ENCODE data around the gene AJM1.

DNA sequence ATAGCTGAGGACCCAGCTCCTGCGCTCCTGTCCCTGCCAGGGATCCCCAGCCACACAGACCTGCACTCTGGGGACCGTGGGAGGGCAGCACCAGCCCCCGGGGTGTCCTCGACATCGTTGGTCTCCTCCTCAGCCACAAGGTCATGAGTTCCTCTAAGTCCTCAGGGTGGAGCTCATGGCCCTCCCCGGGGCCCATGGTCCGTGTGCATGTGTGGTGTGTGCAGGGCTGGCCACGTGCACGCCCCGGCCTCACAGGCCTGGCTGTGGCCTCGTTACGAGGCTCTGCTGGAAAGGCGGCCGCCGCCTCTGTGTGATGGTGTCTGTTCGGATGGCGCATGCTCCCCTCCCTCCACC is 16.1 kb upstream of the AJM1 start:
- TF ChIP-seq, protein P1, sequence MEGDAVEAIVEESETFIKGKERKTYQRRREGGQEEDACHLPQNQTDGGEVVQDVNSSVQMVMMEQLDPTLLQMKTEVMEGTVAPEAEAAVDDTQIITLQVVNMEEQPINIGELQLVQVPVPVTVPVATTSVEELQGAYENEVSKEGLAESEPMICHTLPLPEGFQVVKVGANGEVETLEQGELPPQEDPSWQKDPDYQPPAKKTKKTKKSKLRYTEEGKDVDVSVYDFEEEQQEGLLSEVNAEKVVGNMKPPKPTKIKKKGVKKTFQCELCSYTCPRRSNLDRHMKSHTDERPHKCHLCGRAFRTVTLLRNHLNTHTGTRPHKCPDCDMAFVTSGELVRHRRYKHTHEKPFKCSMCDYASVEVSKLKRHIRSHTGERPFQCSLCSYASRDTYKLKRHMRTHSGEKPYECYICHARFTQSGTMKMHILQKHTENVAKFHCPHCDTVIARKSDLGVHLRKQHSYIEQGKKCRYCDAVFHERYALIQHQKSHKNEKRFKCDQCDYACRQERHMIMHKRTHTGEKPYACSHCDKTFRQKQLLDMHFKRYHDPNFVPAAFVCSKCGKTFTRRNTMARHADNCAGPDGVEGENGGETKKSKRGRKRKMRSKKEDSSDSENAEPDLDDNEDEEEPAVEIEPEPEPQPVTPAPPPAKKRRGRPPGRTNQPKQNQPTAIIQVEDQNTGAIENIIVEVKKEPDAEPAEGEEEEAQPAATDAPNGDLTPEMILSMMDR (IDR thresholded peaks at IDR 0.05): no peak
- TF ChIP-seq POLR2A (IDR thresholded peaks at IDR 0.05): no peak

Measured in ovary (tissue), 3 donors.